Metanephros (tissue), 2 donors: ENCODE data around the gene TRPV2. TPM values are rescaled to one million over a fixed set of nuclear protein-coding genes. Genes with fewer than 3 reads are reported as not detected.

Experiments
- small RNA-seq: library from RNA; depleted of rRNA; stranded (forward); fragments of <200 nt; gene quantifications from one replicate; pipeline ENCODE3, GENCODE V24; 2014; ENCODE audit warnings: low replicate concordance
- total RNA-seq: library from RNA; depleted of rRNA; stranded (reverse); fragments of >200 nt; gene quantifications from one replicate; pipeline ENCODE4 v1.2.3, GENCODE V29; 2014

TRPV2 gene, protein sequence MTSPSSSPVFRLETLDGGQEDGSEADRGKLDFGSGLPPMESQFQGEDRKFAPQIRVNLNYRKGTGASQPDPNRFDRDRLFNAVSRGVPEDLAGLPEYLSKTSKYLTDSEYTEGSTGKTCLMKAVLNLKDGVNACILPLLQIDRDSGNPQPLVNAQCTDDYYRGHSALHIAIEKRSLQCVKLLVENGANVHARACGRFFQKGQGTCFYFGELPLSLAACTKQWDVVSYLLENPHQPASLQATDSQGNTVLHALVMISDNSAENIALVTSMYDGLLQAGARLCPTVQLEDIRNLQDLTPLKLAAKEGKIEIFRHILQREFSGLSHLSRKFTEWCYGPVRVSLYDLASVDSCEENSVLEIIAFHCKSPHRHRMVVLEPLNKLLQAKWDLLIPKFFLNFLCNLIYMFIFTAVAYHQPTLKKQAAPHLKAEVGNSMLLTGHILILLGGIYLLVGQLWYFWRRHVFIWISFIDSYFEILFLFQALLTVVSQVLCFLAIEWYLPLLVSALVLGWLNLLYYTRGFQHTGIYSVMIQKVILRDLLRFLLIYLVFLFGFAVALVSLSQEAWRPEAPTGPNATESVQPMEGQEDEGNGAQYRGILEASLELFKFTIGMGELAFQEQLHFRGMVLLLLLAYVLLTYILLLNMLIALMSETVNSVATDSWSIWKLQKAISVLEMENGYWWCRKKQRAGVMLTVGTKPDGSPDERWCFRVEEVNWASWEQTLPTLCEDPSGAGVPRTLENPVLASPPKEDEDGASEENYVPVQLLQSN
- 6.1 TPM for total RNA-seq

DNA sequence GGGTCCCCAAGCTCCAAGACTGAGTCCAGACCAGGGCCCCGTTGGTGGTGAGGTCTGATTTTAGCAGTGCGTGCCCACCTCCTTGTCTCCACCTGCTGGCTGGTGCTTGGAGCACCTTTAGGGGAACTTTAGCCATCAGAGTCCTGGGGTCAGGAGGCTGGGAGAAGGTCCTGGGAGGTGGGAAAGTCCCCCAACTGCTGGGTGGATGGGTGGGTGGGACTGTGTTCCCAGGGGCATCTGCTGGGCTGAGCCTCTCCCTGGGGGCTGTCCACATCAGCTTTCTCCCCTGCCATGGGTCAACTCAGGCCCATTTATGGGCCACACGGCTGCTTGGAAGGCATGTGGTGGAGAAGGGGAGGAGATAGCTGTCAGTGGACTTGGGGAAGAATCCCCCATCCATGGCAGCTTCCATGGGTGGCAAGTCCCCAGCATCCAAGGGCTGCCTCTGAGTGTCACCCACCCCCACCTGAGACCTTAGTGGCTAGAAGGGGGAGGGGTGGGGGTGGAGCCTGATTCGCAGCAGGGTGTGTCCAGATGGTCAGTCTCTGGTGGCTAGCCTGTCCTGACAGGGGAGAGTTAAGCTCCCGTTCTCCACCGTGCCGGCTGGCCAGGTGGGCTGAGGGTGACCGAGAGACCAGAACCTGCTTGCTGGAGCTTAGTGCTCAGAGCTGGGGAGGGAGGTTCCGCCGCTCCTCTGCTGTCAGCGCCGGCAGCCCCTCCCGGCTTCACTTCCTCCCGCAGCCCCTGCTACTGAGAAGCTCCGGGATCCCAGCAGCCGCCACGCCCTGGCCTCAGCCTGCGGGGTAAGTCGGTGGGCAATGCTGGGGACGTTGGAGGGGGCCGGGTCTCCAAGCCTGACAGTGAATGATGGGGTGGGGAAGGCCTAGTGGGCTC is at the start of gene TRPV2:
TRPV2 (plus strand) TSS at position 541 of the 894 bp plus-strand sequence. CDS start 2,098 bp downstream, outside the sequence.

DNA sequence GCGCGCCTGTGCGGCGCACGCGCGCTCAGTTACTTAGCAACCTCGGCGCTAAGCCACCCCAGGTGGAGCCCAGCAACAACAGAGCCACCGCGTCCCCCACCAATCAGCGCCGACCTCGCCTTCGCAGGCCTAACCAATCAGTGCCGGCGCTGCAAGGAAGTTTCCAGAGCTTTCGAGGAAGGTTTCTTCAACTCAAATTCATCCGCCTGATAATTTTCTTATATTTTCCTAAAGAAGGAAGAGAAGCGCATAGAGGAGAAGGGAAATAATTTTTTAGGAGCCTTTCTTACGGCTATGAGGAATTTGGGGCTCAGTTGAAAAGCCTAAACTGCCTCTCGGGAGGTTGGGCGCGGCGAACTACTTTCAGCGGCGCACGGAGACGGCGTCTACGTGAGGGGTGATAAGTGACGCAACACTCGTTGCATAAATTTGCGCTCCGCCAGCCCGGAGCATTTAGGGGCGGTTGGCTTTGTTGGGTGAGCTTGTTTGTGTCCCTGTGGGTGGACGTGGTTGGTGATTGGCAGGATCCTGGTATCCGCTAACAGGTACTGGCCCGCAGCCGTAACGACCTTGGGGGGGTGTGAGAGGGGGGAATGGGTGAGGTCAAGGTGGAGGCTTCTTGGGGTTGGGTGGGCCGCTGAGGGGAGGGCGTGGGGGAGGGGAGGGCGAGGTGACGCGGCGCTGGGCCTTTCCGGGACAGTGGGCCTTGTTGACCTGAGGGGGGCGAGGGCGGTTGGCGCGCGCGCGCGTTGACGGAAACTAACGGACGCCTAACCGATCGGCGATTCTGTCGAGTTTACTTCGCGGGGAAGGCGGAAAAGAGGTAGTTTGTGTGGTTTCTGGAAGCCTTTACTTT is 34.5 kb upstream of the TRPV2 start, which contains the start of gene UBB:
UBB (plus strand) TSS at position 452 of the 856 bp plus-strand sequence. CDS start 817 bp downstream, outside the sequence.

Small RNA genes within 50 kb of the gene (small RNA-seq; reads per million reads assigned to genes)
- gene SNORD49A (not detected), gene SNORD65 (not detected)

Other genes starting within 250 kb of the TRPV2 start
- gene NCOR1, start 200.0 kb upstream of the TRPV2 start, total RNA-seq: 154 TPM
- 41.3 TPM for gene PIGL, start 198.4 kb upstream of the TRPV2 start, total RNA-seq
- gene CENPV, start 62.1 kb upstream of the TRPV2 start, total RNA-seq: 30.9 TPM
- 2,137 TPM for gene UBB, start 34.5 kb upstream of the TRPV2 start, total RNA-seq
- gene LRRC75A, start 76.6 kb downstream of the TRPV2 start, total RNA-seq: 4.6 TPM
- gene ZNF287, start 153.6 kb downstream of the TRPV2 start, total RNA-seq: 10.2 TPM
- 10.6 TPM for gene ZNF624, start 238.3 kb downstream of the TRPV2 start, total RNA-seq